Aorta (tissue), 5 donors: ENCODE results near the gene SPEF1. TPM values are rescaled to one million over a fixed set of nuclear protein-coding genes. Genes with fewer than 3 reads are reported as not detected.

ENCODE experiments used
- ATAC-seq: fragments of 200-7000 bp; cut with Tn5 transposase; one replicate; pipeline ENCODE4 v1.9.1; 2022; ENCODE audit warnings: moderate library complexity; ENCODE audit not compliant: low FRiP score
- DNase-seq, 2 donors: peaks; one replicate each; pipeline ENCODE4 v3.0.0-alpha.2; 2020
- H3K27ac ChIP-seq, 2 donors: one replicate each; pipeline ENCODE4 v1.5.1; 2013; ENCODE audit warnings: low read length in 2 of 2, mild to moderate bottlenecking in 2 of 2, moderate library complexity in 2 of 2, control low read depth in 1 of 2, inconsistent platforms in 1 of 2, low read depth in 1 of 2
- H3K27me3 ChIP-seq, 2 donors: one replicate each; pipeline ENCODE4 v1.6.1; 2013; ENCODE audit warnings: control low read depth in 1 of 2, low read length in 1 of 2, mild to moderate bottlenecking in 1 of 2, moderate library complexity in 1 of 2; ENCODE audit not compliant: insufficient read depth in 2 of 2, control insufficient read depth in 1 of 2
- H3K36me3 ChIP-seq, 2 donors: one replicate each; pipeline ENCODE4 v1.6.1; 2013; ENCODE audit warnings: control low read depth in 1 of 2, low read length in 1 of 2, mild to moderate bottlenecking in 1 of 2; ENCODE audit not compliant: insufficient read depth in 2 of 2, control insufficient read depth in 1 of 2
- H3K4me1 ChIP-seq, 2 donors: one replicate each; pipeline ENCODE4 v1.6.1; 2013; ENCODE audit warnings: low read length in 2 of 2, control low read depth in 1 of 2, mild to moderate bottlenecking in 1 of 2, moderate library complexity in 1 of 2; ENCODE audit not compliant: insufficient read depth in 2 of 2, control insufficient read depth in 1 of 2
- H3K4me3 ChIP-seq, 2 donors: one replicate each; pipeline ENCODE4 v1.5.1; 2013; ENCODE audit warnings: low read length in 2 of 2, control low read depth in 1 of 2, mild to moderate bottlenecking in 1 of 2
- H3K9me3 ChIP-seq: one replicate; pipeline ENCODE4 v1.6.1; 2013; ENCODE audit warnings: mild to moderate bottlenecking, low read length; ENCODE audit not compliant: control insufficient read depth
- WGBS, 2 donors: extraction: QIAGEN DNeasy Blood & Tissue Kit; methylation state at CpG; one replicate each; pipeline ENCODE4 v1.1.7; 2013; 5-methylcytosine and 5-hydroxymethylcytosine counted together
- intact Hi-C, 2 donors: fragments of 100-400 bp; cut with DNase I; formaldehyde crosslinking; loops; one replicate each; pipeline versions ENCODE4 v1.14.2 to v1.15.0; 2022
- polyA plus RNA-seq, 2 donors: library from polyadenylated mRNA; stranded (reverse); fragments of 200-250 nt; gene quantifications; one replicate each; pipeline ENCODE4 v1.2.3, GENCODE V29; 2013
- total RNA-seq, 2 donors: library from RNA; stranded (reverse); fragmentation: NEBNext Ultra II Directional; extraction: Animal tissue kit (Norgen Biotek cat#: 25700); gene quantifications; one replicate each; pipeline ENCODE4 v1.2.1, GENCODE V29; 2021
- donor health status: healthy with polysubstance abuse.
- donor health status: Bipolar disorder and iron deficiency.
- donor health status: DM: no; HTN: no; CAD: no.
- donor health status: DM: no; HTN: no; CAD: no.
- donor health status: DM: yes; HTN: yes; CAD: no.

SPEF1 gene
- total and polyA plus RNA-seq, 4 donors: 0.90 TPM; not detected in 3

DNA sequence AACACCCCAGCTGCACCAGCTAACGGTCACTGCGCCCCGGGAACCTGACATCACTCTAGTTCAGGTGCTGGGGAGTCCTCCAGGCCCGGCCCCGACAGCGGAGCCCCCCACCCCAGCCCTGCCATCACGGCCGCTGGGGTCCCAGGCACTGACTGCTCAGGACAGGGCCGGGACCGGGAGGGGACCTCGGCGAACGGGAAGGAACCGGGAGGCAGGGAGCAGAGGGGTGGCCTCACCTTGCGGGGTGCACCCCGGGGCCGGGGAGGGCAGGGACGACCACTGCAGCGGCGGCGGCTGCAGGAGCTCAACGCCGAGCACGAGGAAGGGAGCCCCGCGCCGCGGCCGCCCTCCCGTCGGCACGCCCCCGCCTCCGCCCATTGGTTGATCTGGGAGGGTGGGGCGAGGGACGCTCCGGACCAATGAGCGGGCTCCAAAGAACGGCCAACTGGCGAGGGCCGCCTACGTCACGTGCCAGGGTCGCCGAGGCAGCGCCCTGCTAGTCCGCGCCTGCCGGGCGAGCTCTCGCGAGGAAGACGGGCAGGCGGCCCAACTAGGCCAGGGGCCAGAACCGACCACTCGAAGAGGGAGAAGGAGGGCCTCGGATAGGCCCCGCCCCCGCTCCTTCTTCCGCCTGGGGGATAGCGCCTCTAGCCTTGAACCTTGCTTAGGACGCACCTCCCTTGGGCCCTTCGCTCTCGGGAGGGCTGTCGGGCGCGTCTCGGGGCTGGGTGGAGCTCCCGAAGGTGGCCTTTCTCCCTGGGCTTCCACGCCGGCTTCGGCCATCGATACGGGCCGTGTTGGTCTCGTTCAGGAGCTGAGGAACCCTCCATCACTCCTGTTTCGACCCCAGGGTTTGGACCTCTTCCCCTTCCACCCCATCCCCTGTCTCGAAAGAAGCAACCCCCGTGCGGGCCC is 13.6 kb downstream of the SPEF1 start, which contains the start of gene ADISSP:
Gene ADISSP (minus strand): TSS at position 327 of the 915 bp plus-strand sequence. CDS start 7,653 bp downstream, outside the sequence.
- H3K9me3 ChIP-seq: no peaks in the 10 kb centered on the region
- peak within 1 kb of the TSS; percentile 22 to 52 for H3K4me3 ChIP-seq
- no peaks in the 10 kb centered on the region for H3K4me1 ChIP-seq
- intact Hi-C loops: loop anchor here (5.0 kb wide), 2 partner anchors 80 to 90 kb away; no protein-coding TSS in a partner anchor
- DNase-seq (peak; percentile 100), ATAC-seq (peak; percentile 97)
- WGBS, 2 donors: 0% methylated on average over 53 to 80 of the region's 80 CpGs
- no peaks in the 10 kb centered on the region for H3K36me3 ChIP-seq
- peak within 1 kb of the TSS; percentile 34 to 47 for H3K27ac ChIP-seq
- no peaks in the 10 kb centered on the region for H3K27me3 ChIP-seq

DNA sequence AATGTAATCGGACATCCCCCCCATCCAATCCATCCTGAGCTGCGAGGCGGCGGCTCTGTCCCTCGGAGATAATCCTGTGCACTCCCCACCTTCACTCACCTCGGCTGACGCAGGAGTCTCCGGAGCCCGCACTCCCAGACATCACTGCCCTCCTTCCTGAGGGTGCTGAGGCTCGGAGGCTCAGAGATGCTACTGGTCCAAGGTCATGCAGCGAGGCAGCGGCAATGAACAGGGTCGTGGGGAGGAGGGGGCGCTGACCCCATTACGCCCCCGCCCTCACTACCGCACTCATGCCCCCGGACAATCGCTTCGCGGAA is 14.2 kb downstream of the SPEF1 start:
- DNase-seq: no peak
- Histone ChIP-seq H3K4me1 (no peaks in the 10 kb centered on the region), H3K4me3 (peak overlapping the region; percentile 22 to 33), H3K27me3 (no peaks in the 10 kb centered on the region), H3K36me3 (no peaks in the 10 kb centered on the region), H3K27ac (no peak overlapping the region), H3K9me3 (no peaks in the 10 kb centered on the region)
- ATAC-seq: peak; percentile 12
- intact Hi-C loops: loop anchor here (5.0 kb wide), 2 partner anchors 80 to 90 kb away; no protein-coding TSS in a partner anchor
- 1 to 3% methylated on average over 21 of the region's 21 CpGs for WGBS, 2 donors

DNA sequence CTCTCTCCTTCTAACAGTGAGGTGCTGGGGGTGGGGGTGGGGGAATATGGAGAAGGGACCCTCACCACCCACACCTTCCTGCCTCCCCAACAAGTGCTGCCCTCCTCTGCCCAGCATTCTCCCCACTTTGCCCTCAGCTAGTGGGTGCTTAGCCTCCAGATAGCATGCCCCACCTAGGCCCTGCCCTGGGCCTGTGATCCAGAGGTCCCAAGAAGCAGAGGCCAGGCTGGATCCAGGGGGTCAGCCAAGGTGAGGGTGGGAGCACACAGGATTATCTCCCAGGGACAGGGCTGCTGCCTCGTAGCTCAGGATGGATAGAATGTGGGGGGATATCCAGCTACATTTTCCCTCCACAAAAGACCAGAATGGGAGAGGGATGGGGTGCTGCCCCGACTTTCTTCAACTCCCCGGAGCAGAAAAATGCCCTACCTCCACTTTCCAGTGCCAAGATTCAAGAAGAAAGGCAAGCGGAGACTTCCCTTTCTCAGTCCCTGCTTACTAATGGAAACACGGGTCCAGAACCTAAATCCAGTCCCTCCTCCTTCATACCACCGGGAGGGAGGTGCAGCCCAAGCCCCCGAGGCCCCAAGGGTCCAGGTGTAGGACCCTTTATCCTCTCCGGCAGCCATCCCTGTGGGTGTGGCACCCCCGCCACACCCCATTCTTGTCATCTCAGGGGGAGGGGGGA is 14.7 kb downstream of the SPEF1 start:
- Histone ChIP-seq H3K36me3 (no peaks in the 10 kb centered on the region), H3K27me3 (no peaks in the 10 kb centered on the region), H3K4me3 (no peak overlapping the region), H3K4me1 (no peaks in the 10 kb centered on the region), H3K27ac (no peak overlapping the region), H3K9me3 (no peaks in the 10 kb centered on the region)
- intact Hi-C loops: loop anchor here (5.0 kb wide), 2 partner anchors 79 to 89 kb away; no protein-coding TSS in a partner anchor
- WGBS, 2 donors: 23 to 30% methylated on average over 7 to 9 of the region's 9 CpGs
- ATAC-seq: no peak
- DNase-seq: no peak

DNA sequence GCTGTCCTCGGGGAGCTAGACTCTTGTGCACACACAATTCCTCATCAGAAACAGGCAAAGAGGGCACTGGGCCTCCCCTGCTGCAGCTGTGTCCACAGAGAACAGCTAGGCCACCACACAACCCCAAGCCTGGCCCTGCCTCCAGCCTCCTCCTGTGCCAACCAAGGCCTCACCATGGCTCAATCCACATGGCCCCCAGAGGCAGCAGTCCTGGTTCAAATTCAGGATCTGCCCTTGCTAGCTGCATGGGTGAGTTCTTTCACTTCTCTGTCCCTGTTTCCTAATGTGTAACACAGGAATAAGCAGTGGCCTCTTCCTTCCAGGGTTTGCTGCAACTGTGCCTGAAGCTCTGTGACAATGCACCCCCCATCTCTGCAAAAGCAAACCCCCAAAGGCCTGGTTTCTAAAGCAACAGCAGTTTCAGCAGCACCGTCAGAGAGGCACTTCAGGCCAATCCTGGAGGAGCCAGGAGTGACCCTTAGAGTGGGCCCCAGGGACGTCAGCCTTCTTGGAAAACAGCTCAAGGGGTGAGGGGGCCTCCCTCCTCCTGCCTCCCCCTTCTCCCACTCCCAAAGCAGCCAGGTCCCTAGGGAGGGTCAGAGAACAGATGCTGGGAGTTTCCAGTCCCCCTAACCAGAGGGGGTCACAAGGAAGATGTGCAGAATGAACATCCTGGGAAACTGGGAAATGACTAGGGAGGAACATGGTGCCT is 15.9 kb downstream of the SPEF1 start:
- H3K9me3 ChIP-seq: no peaks in the 10 kb centered on the region
- no peak for ATAC-seq
- no peak overlapping the region for H3K4me3 ChIP-seq
- H3K36me3 ChIP-seq: no peaks in the 10 kb centered on the region
- no peaks in the 10 kb centered on the region for H3K27me3 ChIP-seq
- no peaks in the 10 kb centered on the region for H3K4me1 ChIP-seq
- no peak overlapping the region for H3K27ac ChIP-seq
- intact Hi-C loops: loop anchor here (5.0 kb wide), 2 partner anchors 78 to 88 kb away; no protein-coding TSS in a partner anchor
- no peak for DNase-seq
- 84 to 88% methylated on average over 3 of the region's 3 CpGs for WGBS, 2 donors

DNA sequence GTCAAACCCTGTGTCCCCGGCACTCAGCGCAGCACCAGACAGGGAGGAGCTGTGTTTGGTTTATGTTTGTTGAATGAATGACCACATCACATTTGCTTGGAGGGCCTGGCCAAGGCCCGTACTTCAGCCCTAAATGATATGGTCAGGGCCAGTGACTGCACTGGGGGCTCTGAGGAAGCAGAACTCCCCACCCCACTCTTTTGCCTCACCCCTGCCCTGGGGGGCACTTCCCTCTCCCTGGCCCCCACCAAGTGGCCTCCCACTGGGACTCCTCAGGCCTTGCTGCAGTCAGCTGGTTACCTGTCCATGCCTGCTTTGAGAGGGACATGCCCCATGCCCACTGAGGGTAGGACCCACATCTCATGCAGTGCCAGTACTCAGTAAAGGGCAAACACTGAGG is 16.6 kb downstream of the SPEF1 start:
- WGBS, 2 donors: 88 to 93% methylated on average over 3 of the region's 3 CpGs
- intact Hi-C loops: loop anchor here (5.0 kb wide), 2 partner anchors 77 to 87 kb away; no protein-coding TSS in a partner anchor
- H3K27ac ChIP-seq: no peak overlapping the region
- no peak overlapping the region for H3K4me3 ChIP-seq
- H3K27me3 ChIP-seq: no peaks in the 10 kb centered on the region
- H3K36me3 ChIP-seq: no peaks in the 10 kb centered on the region
- no peaks in the 10 kb centered on the region for H3K4me1 ChIP-seq
- H3K9me3 ChIP-seq: no peaks in the 10 kb centered on the region
- DNase-seq (no peak), ATAC-seq (no peak)

DNA sequence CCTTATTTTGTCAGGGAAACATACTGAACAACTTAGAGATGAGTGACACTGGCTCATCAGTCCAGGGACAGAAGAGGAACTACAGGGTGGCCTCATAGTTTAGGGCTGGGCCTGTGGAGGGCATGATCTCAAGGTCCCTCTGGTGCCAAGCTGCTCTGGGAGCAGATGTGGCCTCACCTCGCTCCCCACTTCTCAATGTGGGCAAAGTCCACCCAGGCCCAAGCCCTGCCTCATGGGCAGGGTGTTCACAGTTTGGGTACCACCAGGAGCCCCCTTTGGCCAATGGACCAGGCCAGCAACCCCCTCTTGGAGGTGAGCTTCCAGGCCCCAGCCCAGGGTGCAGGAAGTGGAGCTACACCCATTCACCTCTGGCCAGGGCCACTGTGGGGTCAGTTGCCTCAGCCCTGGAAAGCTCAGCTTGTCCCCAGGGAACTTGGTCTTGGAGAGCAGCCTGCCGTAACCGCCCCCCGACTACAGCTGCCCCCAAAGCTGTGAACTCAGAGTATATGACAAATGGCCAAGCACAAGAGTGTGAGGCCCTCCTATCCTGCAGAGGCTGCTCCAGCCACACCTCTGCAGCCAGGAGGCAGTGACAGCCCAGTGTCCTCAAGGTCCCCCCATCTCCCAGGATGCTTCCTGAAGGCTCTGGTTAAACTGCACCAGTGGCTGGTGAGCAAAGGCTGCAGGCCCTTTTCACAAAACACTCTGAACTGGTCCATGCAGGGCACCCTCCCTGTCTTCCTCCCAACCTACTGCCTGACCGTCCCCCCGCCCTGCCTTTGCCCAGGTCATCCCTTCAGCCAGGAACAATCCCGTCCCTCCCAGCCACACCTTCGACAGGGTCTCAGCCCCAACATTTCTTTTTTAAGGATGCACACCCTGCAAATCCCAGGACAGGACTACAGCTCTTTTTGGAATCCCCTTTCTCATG is 17.3 kb downstream of the SPEF1 start:
- no peaks in the 10 kb centered on the region for H3K27me3 ChIP-seq
- WGBS, 2 donors: 89 to 92% methylated on average over 8 of the region's 8 CpGs
- no peaks in the 10 kb centered on the region for H3K36me3 ChIP-seq
- H3K4me1 ChIP-seq: no peaks in the 10 kb centered on the region
- intact Hi-C loops: no loop called here
- ATAC-seq (no peak), DNase-seq (no peak)
- H3K27ac ChIP-seq: no peak overlapping the region
- no peak overlapping the region for H3K4me3 ChIP-seq
- H3K9me3 ChIP-seq: no peaks in the 10 kb centered on the region

DNA sequence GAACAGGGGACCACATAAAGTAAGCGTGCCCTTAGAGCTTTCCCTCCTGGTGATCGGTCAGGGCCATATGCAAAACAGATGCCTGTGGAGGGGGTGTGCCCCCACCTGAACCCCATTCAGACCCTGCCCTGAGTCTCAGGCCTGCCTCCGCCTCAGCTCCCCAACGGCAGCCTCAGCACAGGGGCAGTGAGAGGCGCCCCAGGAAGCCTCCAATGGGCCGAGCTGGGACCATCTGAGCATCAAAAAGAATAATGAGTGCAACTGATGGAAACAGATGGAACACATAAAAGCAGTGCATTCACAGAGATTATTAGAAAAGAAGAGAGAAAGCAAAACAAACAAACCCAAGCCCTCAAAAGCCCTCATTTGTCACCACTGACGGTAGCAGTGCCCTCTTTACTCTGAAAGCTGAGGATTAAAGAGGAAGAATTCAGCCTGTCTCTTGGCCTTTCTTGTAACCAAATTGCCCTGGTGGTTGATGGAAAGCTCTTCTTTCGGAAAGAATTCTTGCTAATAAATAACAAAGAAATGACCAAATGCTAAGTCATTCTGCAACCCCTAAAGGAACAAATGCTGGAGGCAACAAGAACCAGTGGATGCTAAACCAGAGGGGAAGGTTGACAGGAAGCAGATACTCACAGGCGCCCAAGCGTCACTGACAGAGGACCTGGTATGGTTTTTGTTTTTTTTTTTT is 20.4 kb downstream of the SPEF1 start:
- no peaks in the 10 kb centered on the region for H3K36me3 ChIP-seq
- H3K27me3 ChIP-seq: no peaks in the 10 kb centered on the region
- no peaks in the 10 kb centered on the region for H3K9me3 ChIP-seq
- H3K27ac ChIP-seq: no peak overlapping the region
- H3K4me3 ChIP-seq: no peak overlapping the region
- WGBS, 2 donors: 85 to 86% methylated on average over 10 of the region's 10 CpGs
- H3K4me1 ChIP-seq: no peaks in the 10 kb centered on the region
- intact Hi-C loops: no loop called here
- DNase-seq (no peak), ATAC-seq (no peak)
